ENCODE results near the gene HRH2.
"Not testable (repeated sequence)": the region's sequence is repeated elsewhere in the genome, so short reads cannot be mapped to it uniquely, and the experiment has no call there.

The HRH2 gene

DNA sequence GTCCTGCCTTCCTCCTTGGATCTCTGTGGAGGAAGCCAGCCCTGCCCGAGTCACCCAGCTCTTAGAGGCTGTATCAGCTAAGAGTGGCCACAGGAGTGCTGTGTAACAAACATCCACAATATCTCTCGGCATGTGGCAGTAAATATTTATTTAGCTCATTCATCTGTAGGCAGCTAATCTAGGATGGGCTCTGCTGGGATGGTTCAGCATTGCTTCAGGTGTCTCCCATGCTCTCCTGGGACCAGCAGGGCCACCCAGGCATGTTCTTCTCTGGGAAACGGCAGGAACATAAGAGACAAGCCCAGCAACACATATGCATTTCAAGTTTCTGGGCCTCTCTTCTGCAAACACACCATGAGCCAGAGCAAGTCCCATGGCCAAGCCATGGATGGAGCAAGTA, 56.1 kb downstream of the HRH2 start:
- TF ChIP-seq GATA1 (IDR thresholded peaks at IDR 0.05; ENCODE audit: low read depth, low read length) (no peak), POLR2A (IDR thresholded peaks at IDR 0.05; ENCODE audit: low read length) (no peak)
- no peak for DNase-seq

DNA sequence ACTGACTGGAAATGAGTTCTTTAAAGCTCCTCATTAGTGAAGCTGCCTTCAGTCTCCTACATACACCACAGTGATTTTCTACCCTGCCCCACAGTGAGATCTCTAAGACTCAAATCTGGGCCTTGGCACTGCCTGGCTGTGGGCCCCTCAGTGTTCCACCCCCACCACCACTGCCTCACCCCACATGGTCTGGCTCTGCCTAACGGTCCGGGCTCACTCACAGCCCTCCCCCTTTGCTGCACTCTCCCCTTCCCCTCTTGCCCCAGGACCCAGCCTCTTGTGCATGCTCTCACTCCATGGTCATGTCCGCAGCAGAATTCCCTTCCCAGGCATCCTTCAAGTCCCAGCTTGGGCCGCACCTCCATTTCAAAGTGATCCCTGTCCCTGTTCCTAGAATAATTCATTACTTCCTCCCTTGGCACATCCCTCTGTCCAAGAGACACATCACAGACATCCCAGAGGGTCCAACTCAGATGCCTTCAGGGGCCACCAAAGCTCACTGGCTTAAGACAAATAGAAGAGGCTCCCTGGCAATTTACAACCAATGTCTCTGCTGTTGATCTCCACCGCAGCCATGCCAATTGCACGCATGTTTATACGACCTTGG, 56.7 kb downstream of the HRH2 start:
- no peak for DNase-seq

DNA sequence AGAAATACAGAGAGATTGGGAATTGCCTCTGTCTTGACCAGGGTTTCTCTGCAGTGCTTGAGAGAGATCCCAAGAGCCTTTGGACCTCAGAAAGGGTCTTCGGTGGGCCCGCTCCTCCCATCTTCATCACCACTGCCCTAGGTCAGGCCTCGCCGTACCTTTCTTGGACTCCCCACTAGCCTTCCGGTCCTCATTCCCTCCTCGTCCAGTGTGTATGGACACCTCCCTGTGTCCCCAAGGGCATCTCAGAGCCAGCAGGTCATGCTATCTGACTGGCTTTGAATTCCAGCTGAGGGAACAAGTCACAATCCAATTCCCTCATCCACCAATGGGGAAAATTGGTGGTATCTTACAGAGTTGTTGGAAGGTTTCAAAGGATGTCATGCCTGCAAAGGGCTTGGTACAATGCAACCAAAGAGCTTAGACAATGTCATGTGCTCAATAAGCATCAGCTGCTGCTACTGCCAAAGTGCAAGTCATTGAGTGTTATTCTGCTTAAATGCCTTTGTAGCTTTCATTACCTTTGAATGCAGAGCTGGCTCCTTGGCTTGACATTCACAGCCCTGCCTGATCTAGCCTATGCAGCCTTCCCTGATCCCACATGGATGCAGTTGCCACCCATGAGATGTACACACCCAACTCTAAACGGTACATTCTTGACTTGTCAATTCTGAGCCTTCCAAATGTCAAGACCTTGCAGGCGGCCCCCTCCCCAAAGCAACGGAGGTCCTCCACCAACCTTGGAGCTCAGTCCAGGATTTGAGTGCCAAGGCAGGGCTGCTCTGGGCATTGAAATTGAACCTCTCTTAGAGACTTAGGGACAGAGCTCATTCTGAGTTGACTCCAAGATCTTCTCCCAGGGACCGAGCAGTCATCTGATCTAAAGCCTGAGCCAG, 58.0 kb downstream of the HRH2 start:
- no peak for DNase-seq
- TF ChIP-seq POLR2A (IDR thresholded peaks at IDR 0.05; ENCODE audit: low read length) (no peak), GATA1 (IDR thresholded peaks at IDR 0.05; ENCODE audit: low read depth, low read length) (no peak)

More for the DNA sequence above, 56.7 kb downstream of the HRH2 start:
- TF ChIP-seq GATA1 (IDR thresholded peaks at IDR 0.05; ENCODE audit: low read depth, low read length) = no peak
- no peak for TF ChIP-seq POLR2A (IDR thresholded peaks at IDR 0.05; ENCODE audit: low read length)

DNA sequence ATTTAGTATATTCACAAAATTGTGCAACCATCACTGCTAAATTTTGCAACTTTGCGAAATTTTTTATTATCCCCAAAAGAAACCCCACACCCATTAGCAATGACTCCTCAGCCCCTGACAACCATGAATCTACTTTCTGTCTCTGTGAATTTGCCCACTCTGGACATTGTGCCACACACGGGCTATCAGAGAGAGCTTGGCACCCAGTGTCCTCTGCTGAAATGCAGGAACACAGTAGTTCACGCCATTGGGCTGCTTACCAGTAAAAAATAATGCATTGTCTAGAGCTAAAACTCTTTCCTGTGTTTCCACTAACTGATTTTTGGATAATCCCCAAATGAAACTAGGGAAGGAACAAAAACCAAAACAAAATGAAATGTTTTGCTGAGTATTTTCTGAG, 60.0 kb downstream of the HRH2 start:
- no peak for DNase-seq
- TF ChIP-seq GATA1 (IDR thresholded peaks at IDR 0.05; ENCODE audit: low read depth, low read length) = no peak
- TF ChIP-seq POLR2A (IDR thresholded peaks at IDR 0.05; ENCODE audit: low read length) = no peak

DNA sequence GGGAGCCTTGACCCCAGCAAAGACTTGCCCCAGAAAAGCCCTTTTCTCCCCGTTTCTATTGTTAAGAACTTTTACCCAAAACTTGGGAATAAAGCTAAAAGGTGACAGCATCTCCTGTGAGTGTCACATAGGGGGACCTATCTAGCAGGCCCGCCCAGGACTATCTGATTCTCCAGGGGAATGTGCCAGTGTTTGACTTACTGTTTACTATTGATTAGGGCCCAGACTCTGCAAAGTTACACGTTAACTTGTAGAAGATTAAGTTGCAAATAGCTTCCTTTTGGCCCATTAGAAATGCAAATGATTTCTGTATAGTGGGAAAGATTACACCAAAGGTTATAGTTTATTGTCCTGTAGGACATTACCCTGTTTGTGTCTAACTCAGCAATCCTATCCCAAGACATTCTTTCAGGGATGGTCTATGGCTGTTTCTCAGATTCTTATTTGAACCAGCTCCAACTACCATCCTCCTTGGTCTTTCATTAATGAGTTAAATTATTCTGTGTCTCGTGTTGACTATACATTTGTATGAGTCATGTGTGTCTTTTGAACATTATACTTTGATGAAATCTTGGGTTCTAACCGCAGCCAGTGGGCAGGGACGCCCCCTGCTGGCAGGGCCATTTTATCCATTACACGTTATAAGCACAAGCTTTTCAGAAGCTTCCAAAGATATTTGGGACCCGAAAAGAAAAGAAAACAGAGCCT, 60.7 kb downstream of the HRH2 start:
- peak; percentile 27 to 64 for DNase-seq
- TF ChIP-seq POLR2A (IDR thresholded peaks at IDR 0.05; ENCODE audit: low read length) (no peak), GATA1 (IDR thresholded peaks at IDR 0.05; ENCODE audit: low read depth, low read length) (no peak)

DNA sequence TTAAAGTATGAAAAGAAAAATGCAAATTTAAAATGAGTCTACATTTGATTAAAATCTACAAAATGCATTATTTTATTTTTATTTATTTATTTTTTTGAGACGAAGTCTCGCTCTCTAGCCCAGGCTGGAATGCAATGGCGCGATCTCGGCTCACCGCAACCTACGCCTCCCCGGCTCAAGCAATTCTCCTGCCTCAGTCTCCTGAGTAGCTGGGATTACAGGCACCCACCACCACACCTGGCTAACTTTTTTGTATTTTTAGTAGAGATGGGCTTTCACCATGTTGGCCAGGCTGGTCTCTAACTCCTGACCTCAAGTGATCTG, 61.2 kb downstream of the HRH2 start:
- not testable (repeated sequence) for DNase-seq

DNA sequence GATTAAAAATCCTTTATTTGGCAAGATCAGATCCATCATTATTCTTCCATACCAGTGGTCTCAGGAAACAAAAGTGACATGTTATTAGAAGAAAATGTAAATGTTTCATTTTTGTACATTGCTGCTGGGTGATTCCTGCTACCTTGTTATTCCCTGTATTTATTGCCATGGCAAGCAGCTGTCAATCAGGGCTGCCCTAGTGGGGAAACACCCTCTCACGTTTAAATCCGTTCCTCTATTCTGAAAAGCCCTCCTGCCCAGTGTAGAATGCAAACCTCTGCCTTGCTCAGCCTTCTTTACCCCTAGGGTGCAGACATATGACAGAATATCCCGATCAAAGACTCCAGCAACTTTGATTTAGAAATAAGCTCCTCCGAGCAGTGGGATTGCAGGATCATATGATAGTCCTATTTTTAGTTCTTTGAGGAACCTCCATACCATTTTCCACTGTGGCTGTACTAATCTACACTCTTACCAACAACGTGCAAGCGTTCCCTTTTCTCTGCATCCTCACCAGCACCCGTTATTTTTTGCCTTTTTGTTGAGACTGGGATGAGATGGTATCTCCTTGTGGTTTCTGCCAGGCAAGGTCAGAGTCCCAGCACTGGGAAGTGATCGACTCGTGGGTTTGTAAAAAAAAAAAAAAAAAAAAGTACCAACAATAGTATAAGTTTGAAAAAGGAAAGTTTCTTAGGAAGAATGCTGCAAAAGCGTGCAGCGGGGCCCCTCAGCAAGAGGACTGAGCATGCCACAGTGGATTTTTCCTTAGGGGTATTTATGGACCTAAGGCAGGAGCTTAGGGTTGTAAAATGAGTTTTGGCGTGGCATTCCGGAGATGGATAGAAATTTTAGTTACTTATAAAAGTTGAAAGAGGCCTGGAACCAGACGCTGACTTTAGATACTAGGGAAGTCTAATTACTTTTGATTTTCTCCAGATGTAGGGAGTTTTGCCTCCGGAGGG, 66.7 kb downstream of the HRH2 start:
- TF ChIP-seq POLR2A (IDR thresholded peaks at IDR 0.05; ENCODE audit: low read length) (no peak), GATA1 (IDR thresholded peaks at IDR 0.05; ENCODE audit: low read depth, low read length) (no peak)
- no peak for DNase-seq

DNA sequence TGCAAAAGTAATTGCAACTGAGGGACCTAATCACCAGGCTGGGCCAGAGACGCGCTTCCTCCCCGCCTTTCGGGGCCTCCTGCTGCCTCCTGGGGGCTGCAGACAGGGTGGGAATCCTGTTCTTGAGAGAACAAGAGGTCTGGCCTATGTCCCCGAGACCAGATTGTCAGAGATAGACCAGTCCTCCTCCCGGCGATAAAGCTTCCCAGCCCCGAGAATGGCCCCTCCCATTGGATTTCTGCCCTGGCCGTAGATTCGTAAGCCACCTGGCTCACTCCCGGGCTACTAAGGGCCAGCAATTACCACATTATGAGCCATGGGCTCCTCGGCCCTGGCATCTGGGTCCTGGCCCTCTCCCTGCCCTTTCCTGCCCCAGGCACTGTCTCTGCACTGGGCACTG, 70.4 kb downstream of the HRH2 start:
- DNase-seq = no peak
- TF ChIP-seq GATA1 (IDR thresholded peaks at IDR 0.05; ENCODE audit: low read depth, low read length) = no peak
- TF ChIP-seq POLR2A (IDR thresholded peaks at IDR 0.05; ENCODE audit: low read length) = no peak

DNA sequence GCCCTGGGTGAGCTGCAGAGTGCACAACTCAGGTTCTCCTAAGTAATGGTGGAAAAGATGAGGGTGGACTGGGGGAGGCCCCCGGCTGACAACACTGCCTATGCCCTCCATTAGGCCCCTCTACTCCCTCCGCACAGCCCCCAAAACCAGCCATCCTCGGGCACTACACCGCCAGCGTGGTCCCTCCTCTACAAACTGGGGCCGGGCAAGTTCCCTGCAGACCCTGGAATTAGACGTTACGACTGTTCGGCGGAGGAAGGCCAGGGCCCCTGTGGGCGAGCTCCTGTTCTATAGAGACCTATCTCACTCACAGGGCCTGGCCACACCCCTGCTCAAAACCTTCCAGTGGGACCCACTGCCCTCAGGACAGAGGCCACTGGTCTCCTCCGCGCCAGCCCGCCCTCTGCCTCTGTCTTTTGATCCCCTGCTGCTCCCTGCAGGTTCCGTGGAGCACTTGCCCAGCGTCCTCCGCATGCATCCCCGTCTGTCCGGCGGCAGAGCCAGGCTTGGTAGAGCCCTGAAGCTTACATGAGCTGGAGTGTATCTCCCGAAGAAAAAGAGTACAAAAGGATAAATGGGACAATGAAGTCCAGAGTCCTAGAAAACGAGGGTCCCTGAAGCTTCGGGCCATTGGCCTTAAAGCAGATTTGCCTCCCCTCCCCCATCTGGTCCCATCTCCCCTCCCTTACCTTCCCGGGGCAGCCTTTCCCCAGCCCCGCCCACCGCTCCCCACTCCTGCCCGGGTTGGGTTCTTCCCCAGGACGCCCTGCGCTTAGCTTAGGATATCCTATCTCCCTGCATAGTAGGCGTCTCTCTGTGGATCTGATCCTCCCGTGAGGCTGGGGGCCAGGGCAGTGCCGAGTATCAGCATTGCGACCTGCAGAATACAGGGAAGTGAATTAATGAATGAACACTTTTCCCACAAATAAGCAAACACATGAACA, 71.3 kb downstream of the HRH2 start:
- no peak for TF ChIP-seq POLR2A (IDR thresholded peaks at IDR 0.05; ENCODE audit: low read length)
- TF ChIP-seq GATA1 (IDR thresholded peaks at IDR 0.05; ENCODE audit: low read depth, low read length) = no peak
- DNase-seq = no peak

DNA sequence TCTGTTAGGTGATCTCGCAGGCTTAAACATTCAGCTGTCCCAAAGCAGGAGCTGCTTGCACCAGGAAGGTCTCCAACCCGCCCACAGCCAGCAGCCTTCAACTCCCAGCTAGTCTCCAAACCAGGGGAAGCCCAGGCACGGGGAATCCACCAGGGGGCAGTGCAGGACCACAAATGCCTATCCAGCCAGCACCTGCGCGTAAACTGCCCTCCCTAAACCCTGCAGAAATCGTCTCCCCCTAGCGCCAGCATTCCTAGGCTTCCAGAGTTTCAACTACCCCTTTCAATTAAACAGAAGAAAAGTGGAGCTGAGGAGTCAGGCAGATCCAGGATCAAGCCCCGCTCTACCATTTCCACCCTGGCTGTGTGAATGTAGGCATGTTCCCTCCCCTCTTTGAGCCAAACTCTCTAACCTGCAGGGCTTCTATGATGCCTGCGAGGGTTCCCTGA, 72.0 kb downstream of the HRH2 start:
- TF ChIP-seq GATA1 (IDR thresholded peaks at IDR 0.05; ENCODE audit: low read depth, low read length) (no peak), POLR2A (IDR thresholded peaks at IDR 0.05; ENCODE audit: low read length) (no peak)
- DNase-seq = peak; percentile 77 to 89

DNA sequence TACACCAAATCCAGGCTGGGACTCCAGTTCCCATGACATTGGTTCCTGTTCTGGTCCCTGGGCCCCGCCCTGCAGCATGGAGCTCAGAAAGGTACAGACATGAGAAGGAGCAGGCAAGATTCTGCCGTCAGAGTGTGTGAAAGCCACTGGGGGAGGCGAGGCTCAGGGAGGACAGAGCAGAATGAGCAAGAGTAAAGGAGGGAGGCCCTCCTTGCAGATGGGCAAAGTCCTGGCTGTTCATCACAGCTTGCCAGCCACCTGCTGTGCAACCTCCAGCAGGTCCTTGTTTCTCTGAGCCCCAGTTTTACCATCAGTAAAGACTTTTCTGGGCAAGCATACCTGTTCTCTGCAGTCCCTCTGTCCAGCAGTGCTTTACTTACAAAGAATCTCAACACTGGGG, 73.3 kb downstream of the HRH2 start:
- no peak for TF ChIP-seq GATA1 (IDR thresholded peaks at IDR 0.05; ENCODE audit: low read depth, low read length)
- TF ChIP-seq POLR2A (IDR thresholded peaks at IDR 0.05; ENCODE audit: low read length) = no peak
- no peak for DNase-seq

DNA sequence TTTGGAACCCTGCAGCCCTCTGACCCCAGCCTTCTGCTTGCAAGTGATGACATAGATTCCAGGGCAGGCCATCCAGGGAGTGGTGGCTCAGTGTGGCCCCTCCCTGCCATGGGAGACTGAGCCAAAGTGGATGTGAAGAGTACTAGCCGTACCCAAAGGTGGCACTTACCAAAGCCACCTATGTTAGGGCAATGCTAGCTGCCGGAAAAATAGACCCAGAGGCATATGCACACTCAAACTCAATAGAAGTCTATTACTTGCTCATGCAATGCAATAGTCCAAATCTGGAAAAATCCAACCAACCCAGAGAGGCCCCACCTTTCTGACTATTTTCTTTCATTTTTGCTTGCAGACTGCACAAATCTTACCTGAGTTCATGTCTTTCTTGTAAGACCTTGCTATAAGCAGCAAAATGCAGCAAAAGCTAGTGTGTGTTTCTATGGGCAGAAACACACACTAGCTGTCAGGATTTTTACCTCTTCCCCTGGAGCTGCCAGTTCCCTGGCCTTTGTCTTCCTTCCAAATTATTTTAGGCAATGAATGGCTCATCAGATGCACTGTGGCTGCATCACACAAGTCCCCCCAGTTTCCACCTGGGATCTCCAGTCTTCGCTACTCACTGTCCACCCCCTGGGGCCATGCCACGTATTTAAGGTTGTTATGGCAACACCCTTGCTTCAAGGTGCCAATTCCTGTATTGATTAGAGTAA, 74.0 kb downstream of the HRH2 start:
- TF ChIP-seq GATA1 (IDR thresholded peaks at IDR 0.05; ENCODE audit: low read depth, low read length) = no peak
- no peak for TF ChIP-seq POLR2A (IDR thresholded peaks at IDR 0.05; ENCODE audit: low read length)

More for the DNA sequence above, 74.0 kb downstream of the HRH2 start:
- DNase-seq = no peak
